ENCODE results near the gene CNGA1. TPM values are rescaled to one million over a fixed set of nuclear protein-coding genes. Genes with fewer than 3 reads are reported as not detected.

CNGA1 gene
- total RNA-seq, 1 experiment from 2014 or later: not detected

DNA sequence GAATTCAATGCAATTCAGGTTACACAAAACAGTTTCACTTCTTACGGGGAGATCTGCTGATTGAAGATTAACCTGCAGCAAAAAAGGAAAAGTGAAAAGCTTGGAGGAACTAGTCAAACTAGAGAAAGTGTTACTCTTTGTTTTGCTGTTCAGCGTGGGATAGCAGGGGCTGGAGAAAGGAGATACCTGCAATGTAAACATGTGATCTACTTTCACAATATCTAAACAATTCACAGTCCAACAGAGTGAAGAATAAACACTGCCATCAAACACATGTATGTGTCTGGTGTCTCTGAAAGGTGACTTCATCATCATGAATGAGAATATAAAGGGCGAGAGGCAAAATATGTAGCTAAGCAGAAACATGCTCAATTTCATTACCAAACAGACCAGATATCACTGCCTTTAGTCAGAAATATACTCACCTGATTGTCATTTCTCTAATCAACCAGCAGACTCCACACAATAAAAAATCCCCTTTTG is 26.5 kb upstream of the CNGA1 start:
- H3K4me3 Mint-ChIP-seq (ENCODE audit: unreplicated experiment): no peak overlapping the region
- no TSS peak for BruUV-seq (replicated peaks)
- H3K36me3 Mint-ChIP-seq (ENCODE audit: insufficient read depth, unreplicated experiment): no peaks in the 10 kb centered on the region
- POLR2A ChIA-PET: no interaction called here
- no peaks in the 10 kb centered on the region for H3K27me3 Mint-ChIP-seq (ENCODE audit: insufficient read depth, unreplicated experiment)
- intact Hi-C loops (cut with micrococcal nuclease): no loop called here
- H3K4me1 Mint-ChIP-seq (ENCODE audit: insufficient read depth, unreplicated experiment): no peaks in the 10 kb centered on the region
- no peak overlapping the region for H3K27ac Mint-ChIP-seq (ENCODE audit: low read depth, unreplicated experiment)
- H3K9me3 Mint-ChIP-seq (ENCODE audit: unreplicated experiment): no peaks in the 10 kb centered on the region
- no peak for DNase-seq (ENCODE audit: unreplicated experiment)
- TF ChIP-seq, protein P1, sequence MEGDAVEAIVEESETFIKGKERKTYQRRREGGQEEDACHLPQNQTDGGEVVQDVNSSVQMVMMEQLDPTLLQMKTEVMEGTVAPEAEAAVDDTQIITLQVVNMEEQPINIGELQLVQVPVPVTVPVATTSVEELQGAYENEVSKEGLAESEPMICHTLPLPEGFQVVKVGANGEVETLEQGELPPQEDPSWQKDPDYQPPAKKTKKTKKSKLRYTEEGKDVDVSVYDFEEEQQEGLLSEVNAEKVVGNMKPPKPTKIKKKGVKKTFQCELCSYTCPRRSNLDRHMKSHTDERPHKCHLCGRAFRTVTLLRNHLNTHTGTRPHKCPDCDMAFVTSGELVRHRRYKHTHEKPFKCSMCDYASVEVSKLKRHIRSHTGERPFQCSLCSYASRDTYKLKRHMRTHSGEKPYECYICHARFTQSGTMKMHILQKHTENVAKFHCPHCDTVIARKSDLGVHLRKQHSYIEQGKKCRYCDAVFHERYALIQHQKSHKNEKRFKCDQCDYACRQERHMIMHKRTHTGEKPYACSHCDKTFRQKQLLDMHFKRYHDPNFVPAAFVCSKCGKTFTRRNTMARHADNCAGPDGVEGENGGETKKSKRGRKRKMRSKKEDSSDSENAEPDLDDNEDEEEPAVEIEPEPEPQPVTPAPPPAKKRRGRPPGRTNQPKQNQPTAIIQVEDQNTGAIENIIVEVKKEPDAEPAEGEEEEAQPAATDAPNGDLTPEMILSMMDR (IDR thresholded peaks at IDR 0.05; ENCODE audit: unreplicated experiment): no peak
- CTCF ChIA-PET: interaction anchor here (0.6 to 1.3 kb wide), 3 partner anchors 9 to 30 kb away, joined by 3 to 11 read pairs (median 5); no protein-coding TSS in a partner anchor

DNA sequence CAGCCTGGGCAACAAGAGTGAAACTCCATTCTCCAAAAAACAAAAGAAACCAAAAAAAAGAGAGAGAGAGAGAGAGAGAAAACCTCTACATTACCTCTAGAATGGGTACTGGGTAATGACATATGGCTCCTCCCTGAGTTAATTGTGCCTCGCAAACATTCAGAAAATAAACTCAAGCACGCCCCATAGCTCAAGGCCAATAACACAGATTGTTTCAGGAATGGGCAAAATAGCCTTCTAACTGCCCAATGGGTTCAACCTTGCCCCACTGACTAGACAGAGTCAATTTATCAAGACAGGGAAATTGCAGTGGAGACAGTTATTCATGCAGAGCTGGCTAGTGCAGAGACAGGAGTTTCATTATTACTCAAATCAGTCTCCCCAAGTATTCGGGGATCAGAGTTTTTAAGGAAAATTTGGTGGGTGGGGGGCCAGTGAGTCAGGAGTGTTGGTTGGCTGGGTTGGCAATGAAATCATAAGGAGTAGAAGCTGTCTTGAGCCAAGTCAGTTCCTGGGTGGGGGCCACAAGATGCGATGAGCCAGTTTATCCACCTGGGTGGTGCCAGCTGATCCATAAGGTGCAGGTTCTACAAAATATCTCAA is 25.2 kb upstream of the CNGA1 start:
- no peaks in the 10 kb centered on the region for H3K9me3 Mint-ChIP-seq (ENCODE audit: unreplicated experiment)
- intact Hi-C loops (cut with micrococcal nuclease): no loop called here
- TF ChIP-seq, protein P1 (IDR thresholded peaks at IDR 0.05; ENCODE audit: unreplicated experiment): no peak
- no peak for DNase-seq (ENCODE audit: unreplicated experiment)
- H3K36me3 Mint-ChIP-seq (ENCODE audit: insufficient read depth, unreplicated experiment): no peaks in the 10 kb centered on the region
- H3K4me3 Mint-ChIP-seq (ENCODE audit: unreplicated experiment): no peak overlapping the region
- POLR2A ChIA-PET: interaction anchor here (1.1 kb wide), 1 partner anchor 44 kb away, joined by 3 read pairs; no protein-coding TSS in a partner anchor
- no peak overlapping the region for H3K27ac Mint-ChIP-seq (ENCODE audit: low read depth, unreplicated experiment)
- no TSS peak for BruUV-seq (replicated peaks)
- H3K27me3 Mint-ChIP-seq (ENCODE audit: insufficient read depth, unreplicated experiment): no peaks in the 10 kb centered on the region
- H3K4me1 Mint-ChIP-seq (ENCODE audit: insufficient read depth, unreplicated experiment): no peaks in the 10 kb centered on the region
- CTCF ChIA-PET: interaction anchor here (0.6 to 1.3 kb wide), 5 partner anchors 8 to 499 kb away, joined by 3 to 9 read pairs (median 3); no protein-coding TSS in a partner anchor

DNA sequence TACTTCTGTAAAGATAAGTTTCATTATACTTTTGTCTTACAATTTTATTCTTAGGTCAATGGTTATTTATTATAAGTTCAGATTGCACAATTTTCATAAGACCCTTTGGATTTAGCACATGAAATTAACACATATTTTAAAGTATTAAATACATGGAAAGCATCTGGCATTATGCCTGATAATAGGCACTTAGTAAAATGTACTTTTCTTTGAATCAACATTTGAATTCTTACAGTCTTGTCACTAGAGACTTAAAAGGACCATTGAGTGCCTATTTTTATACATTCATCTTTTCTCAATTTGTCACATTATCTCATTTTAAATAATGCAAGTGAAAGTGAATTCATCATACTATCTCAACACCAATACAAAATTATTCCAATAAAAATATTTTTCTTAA is 23.1 kb upstream of the CNGA1 start:
- Mint-ChIP-seq H3K36me3 (ENCODE audit: insufficient read depth, unreplicated experiment) (no peaks in the 10 kb centered on the region), H3K9me3 (ENCODE audit: unreplicated experiment) (no peaks in the 10 kb centered on the region), H3K27ac (ENCODE audit: low read depth, unreplicated experiment) (no peak overlapping the region), H3K4me3 (ENCODE audit: unreplicated experiment) (no peak overlapping the region), H3K27me3 (ENCODE audit: insufficient read depth, unreplicated experiment) (no peaks in the 10 kb centered on the region), H3K4me1 (ENCODE audit: insufficient read depth, unreplicated experiment) (no peaks in the 10 kb centered on the region)
- DNase-seq (ENCODE audit: unreplicated experiment): no peak
- TF ChIP-seq, protein P1 (IDR thresholded peaks at IDR 0.05; ENCODE audit: unreplicated experiment): no peak
- intact Hi-C loops (cut with micrococcal nuclease): no loop called here
- CTCF ChIA-PET: no interaction called here
- POLR2A ChIA-PET: no interaction called here
- BruUV-seq (replicated peaks): no TSS peak

DNA sequence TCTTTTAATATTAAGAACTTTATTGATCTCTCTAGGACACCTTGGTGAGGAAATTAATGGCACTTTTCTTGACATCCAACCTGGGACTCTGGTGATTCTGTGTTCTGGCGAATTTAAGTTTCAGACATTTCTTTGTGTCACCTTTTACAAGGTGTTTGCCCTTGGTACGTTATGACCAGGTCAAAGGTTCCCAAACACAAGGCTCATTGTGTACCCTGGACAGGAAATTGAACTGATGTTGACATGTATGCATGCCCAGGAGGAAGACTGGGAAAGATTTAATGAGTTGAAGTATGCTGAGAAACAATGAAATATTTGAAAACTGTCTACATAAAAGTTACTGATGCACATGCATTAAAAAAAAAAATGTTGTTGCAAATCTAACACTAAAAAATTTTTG is 22.2 kb upstream of the CNGA1 start:
- POLR2A ChIA-PET: no interaction called here
- H3K27me3 Mint-ChIP-seq (ENCODE audit: insufficient read depth, unreplicated experiment): no peaks in the 10 kb centered on the region
- TF ChIP-seq, protein P1 (IDR thresholded peaks at IDR 0.05; ENCODE audit: unreplicated experiment): no peak
- BruUV-seq (replicated peaks): no TSS peak
- DNase-seq (ENCODE audit: unreplicated experiment): no peak
- CTCF ChIA-PET: no interaction called here
- no peaks in the 10 kb centered on the region for H3K9me3 Mint-ChIP-seq (ENCODE audit: unreplicated experiment)
- intact Hi-C loops (cut with micrococcal nuclease): no loop called here
- H3K4me3 Mint-ChIP-seq (ENCODE audit: unreplicated experiment): no peak overlapping the region
- no peaks in the 10 kb centered on the region for H3K4me1 Mint-ChIP-seq (ENCODE audit: insufficient read depth, unreplicated experiment)
- H3K36me3 Mint-ChIP-seq (ENCODE audit: insufficient read depth, unreplicated experiment): no peaks in the 10 kb centered on the region
- no peak overlapping the region for H3K27ac Mint-ChIP-seq (ENCODE audit: low read depth, unreplicated experiment)

Data from MCF 10A (cell line).